OCI-LY3 (cell line): ENCODE measurements around the gene ADGRD1.

Experiments used
- H2AFZ ChIP-seq: fragments of 200-600, 300-600 bp; shearing (Covaris generic); 2 replicates; pipeline ENCODE4 v1.6.0; 2014; ENCODE audit warnings: antibody characterized with exemption, low read depth, low read length
- H3K27ac ChIP-seq: fragments of 200-600, 300-600 bp; sonication (generic); 2 replicates; pipeline ENCODE4 v1.5.1; 2014; ENCODE audit warnings: mild to moderate bottlenecking, low read length, moderate library complexity, mixed read lengths
- H3K27me3 ChIP-seq: fragments of 200-600, 300-600 bp; sonication (generic); 2 replicates; pipeline ENCODE4 v1.6.1; 2014; ENCODE audit warnings: low read depth, low read length, mixed read lengths
- H3K36me3 ChIP-seq: fragments of 200-600, 300-600 bp; sonication (generic); replicated peaks from 2 replicates; pipeline ENCODE3; 2014; ENCODE audit warnings: low read depth, low read length, mixed read lengths
- H3K4me1 ChIP-seq: fragments of 300-600, 200-600 bp; sonication (generic); 2 replicates; pipeline ENCODE4 v1.6.1; 2014; ENCODE audit warnings: low read length, mixed read lengths
- H3K4me2 ChIP-seq: fragments of 200-600, 300-600 bp; sonication (generic); 2 replicates; pipeline ENCODE4 v1.6.1; 2014; ENCODE audit warnings: low read length, mixed read lengths
- H3K4me3 ChIP-seq: fragments of 300-600, 200-600 bp; sonication (generic); 2 replicates; pipeline ENCODE4 v1.5.1; 2014; ENCODE audit warnings: antibody characterized with exemption, mild to moderate bottlenecking, low read length, moderate library complexity
- H3K79me2 ChIP-seq: fragments of 300-600, 200-600 bp; shearing (Covaris generic); 2 replicates; pipeline ENCODE4 v1.6.1; 2014; ENCODE audit warnings: mild to moderate bottlenecking, low read length, mixed read lengths
- H3K9ac ChIP-seq: fragments of 300-600, 200-600 bp; shearing (Covaris generic); 2 replicates; pipeline ENCODE4 v1.6.0; 2014; ENCODE audit warnings: mild to moderate bottlenecking, low read length, moderate library complexity
- H3K9me3 ChIP-seq: fragments of 200-600, 300-600 bp; shearing (Covaris generic); 2 replicates; pipeline ENCODE4 v1.6.1; 2014; ENCODE audit warnings: low read length, mixed read lengths; ENCODE audit not compliant: insufficient read depth
- H4K20me1 ChIP-seq: fragments of 200-600, 300-600 bp; sonication (generic); 2 replicates; pipeline ENCODE4 v1.6.1; 2016; ENCODE audit warnings: low read length, mixed read lengths; ENCODE audit not compliant: insufficient read depth
- CTCF ChIP-seq: fragments of 200-600, 300-600 bp; sonication (generic); IDR thresholded peaks from 2 replicates; pipeline ENCODE4 v1.5.1; 2014; ENCODE audit warnings: antibody characterized with exemption, low read length, low read depth
- EZH2phosphoT487 ChIP-seq: fragments of 200-600 bp; shearing (Covaris generic); IDR thresholded peaks from 2 replicates; pipeline ENCODE4 v1.6.1; 2018; ENCODE audit warnings: antibody characterized with exemption, mixed run types, low read depth

Gene ADGRD1

DNA sequence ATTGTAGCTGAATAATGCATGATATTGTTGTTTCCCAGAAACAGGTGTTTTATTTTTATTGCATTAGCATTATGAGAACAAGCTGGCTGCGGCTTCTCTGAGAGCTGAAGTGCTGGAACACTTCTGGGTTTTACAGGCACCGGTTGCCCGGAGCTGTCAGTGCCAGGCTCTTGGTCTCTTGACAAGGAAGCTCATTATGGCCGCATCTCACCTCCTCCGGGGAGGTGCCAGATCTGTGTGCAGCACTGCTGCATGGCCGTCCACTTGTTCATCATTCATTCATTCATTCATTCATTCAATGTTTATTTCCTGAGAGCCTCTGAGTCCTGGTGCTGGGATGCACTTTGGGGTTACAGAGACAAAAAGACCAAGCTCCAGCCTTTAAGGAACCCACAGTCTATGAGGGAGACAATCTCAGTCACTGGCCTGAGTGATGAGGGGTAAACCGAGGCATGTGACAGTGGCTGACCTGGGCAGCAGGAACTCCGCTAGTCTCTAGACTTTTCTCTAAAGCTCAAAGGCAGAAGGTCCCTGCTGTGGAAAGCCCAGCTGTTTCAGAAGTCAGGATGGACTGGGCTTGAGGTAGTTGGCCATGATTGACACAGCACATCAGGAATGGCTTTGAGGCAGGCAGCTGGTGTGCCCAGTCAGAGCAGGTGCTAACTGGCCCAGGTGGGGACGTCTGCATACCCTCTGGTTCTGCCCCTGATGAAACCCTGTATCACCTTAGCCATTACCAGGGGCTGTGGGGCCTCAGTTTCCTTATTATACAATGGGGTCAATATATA, 181.0 kb downstream of the ADGRD1 start:
- Histone ChIP-seq H3K27me3 (no peaks in the 10 kb centered on the region; the same call in 1 of the 2 replicates), H3K4me2 (no peak overlapping the region), H3K79me2 (no peaks in the 10 kb centered on the region), H3K4me1 (no peaks in the 10 kb centered on the region), H3K9ac (no peak overlapping the region), H3K27ac (no peak overlapping the region), H3K4me3 (no peak overlapping the region), H4K20me1 (no peaks in the 10 kb centered on the region), H3K36me3 (no peaks in the 10 kb centered on the region), H3K9me3 (no peaks in the 10 kb centered on the region), H2AFZ (no peak overlapping the region)
- no peak for TF ChIP-seq EZH2phosphoT487
- TF ChIP-seq CTCF: no peak

DNA sequence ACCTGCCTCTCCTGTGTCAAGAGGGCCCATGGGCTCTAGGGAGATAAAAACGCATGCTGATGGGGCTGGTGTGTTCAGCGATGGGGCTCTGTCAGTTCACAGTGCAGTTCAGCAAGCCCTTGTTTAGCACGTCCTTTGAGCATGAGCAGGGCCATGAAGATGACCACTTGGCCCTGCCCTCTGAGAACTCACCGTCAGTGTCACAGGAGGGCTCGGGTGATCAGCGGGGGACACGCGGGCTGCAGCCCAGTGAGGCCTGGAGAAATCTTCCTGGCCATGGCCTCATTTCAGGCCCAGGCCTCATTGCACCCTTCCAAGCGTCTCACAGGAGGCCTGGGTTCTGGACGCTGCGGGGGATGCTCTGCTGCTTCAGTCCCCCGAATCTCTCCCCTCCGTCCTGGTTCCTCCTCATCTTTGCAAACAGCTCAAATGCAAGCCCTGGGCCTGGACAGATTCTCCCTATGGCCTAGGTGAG, 181.6 kb downstream of the ADGRD1 start:
- no peaks in the 10 kb centered on the region for H3K9me3 ChIP-seq
- no peaks in the 10 kb centered on the region for H4K20me1 ChIP-seq
- H3K4me3 ChIP-seq: no peak overlapping the region
- no peak overlapping the region for H2AFZ ChIP-seq
- no peaks in the 10 kb centered on the region for H3K4me1 ChIP-seq
- no peak overlapping the region for H3K27ac ChIP-seq
- TF ChIP-seq CTCF (no peak), EZH2phosphoT487 (no peak)
- H3K9ac ChIP-seq: no peak overlapping the region
- no peaks in the 10 kb centered on the region; the same call in 1 of the 2 replicates for H3K27me3 ChIP-seq
- no peaks in the 10 kb centered on the region for H3K79me2 ChIP-seq
- no peaks in the 10 kb centered on the region for H3K36me3 ChIP-seq
- H3K4me2 ChIP-seq: no peak overlapping the region

DNA sequence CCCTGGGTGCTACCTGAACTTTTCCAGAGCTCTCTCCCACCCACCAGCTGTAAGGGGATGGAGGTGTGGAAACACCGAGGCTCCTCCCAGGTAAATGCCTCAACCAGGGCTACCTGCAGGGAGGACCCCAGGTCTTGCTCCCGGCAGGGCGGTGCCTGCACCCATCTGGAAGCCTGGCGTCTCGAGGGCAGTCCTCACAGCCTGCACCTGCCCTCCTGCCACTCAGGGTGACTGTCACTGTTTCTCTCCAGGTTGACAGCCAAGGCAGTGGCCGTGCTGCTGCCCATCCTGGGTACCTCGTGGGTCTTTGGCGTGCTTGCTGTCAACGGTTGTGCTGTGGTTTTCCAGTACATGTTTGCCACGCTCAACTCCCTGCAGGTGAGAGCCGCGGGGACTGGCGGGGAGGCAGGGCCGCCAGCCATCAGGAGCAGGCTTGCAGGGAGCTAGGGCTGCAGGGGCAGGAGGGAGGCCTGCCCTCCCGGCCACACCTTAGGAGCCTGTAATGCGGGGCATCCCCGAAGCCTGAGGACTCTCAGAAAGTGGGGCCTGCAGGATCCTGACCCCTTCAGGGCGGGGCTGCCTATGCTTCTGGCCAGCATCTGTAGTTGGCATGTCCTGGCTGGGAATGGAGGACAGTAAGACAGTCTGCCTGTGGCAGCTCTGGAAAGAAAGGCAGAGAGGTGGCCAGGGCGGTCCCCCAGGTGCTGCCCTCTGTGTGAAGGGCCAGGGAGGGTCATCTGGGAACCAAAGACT, 182.3 kb downstream of the ADGRD1 start:
- H3K9me3 ChIP-seq: no peaks in the 10 kb centered on the region
- no peak overlapping the region for H2AFZ ChIP-seq
- H3K27me3 ChIP-seq: no peaks in the 10 kb centered on the region; the same call in 1 of the 2 replicates
- no peaks in the 10 kb centered on the region for H3K4me1 ChIP-seq
- H3K79me2 ChIP-seq: no peaks in the 10 kb centered on the region
- TF ChIP-seq CTCF (no peak), EZH2phosphoT487 (no peak)
- H3K4me2 ChIP-seq: no peak overlapping the region
- no peaks in the 10 kb centered on the region for H4K20me1 ChIP-seq
- no peak overlapping the region for H3K4me3 ChIP-seq
- no peak overlapping the region for H3K9ac ChIP-seq
- H3K27ac ChIP-seq: no peak overlapping the region
- H3K36me3 ChIP-seq: no peaks in the 10 kb centered on the region

DNA sequence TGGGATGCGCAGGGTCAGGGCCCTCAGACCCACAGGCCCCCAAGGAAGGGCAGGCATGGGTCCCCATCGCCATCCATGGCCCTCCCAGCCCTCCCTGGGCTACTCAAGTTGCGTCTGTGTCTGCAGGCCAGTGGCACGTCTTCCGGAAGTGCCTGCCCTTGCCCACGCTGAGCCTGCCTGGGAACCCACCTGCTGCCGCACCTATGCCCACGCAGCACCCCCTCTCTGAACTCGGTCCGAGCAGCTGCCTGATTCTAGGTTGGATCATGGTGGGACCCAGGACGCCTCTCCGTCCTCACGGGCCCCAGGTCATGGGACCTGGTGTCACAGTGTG, 182.8 kb downstream of the ADGRD1 start:
- H3K9me3 ChIP-seq: no peaks in the 10 kb centered on the region
- H3K27ac ChIP-seq: no peak overlapping the region
- TF ChIP-seq CTCF (no peak), EZH2phosphoT487 (no peak)

More for the DNA sequence above, 182.8 kb downstream of the ADGRD1 start:
- H3K36me3 ChIP-seq: no peaks in the 10 kb centered on the region
- no peaks in the 10 kb centered on the region for H3K79me2 ChIP-seq
- no peak overlapping the region for H3K4me3 ChIP-seq
- H4K20me1 ChIP-seq: no peaks in the 10 kb centered on the region
- H2AFZ ChIP-seq: no peak overlapping the region
- no peaks in the 10 kb centered on the region; the same call in 1 of the 2 replicates for H3K27me3 ChIP-seq
- H3K9ac ChIP-seq: no peak overlapping the region
- no peak overlapping the region for H3K4me2 ChIP-seq
- no peaks in the 10 kb centered on the region for H3K4me1 ChIP-seq
